Hepatocyte (in vitro differentiated cells): ENCODE data around the gene NANOGP8.

ENCODE experiments used
- EZH2 ChIP-seq: fragments of 200-600 bp; sonication (generic); IDR thresholded peaks from 2 replicates; pipeline ENCODE4 v1.6.1; 2016; ENCODE audit warnings: antibody characterized with exemption, mild to moderate bottlenecking, borderline replicate concordance
- EZH2phosphoT487 ChIP-seq: fragments of 200-600 bp; sonication (generic); IDR thresholded peaks from one replicate; pipeline ENCODE4 v1.6.1; 2018; ENCODE audit warnings: antibody characterized with exemption, mild to moderate bottlenecking, low read depth, moderate library complexity; ENCODE audit not compliant: unreplicated experiment, severe bottlenecking
- TF ChIP-seq, protein P1 (sequence below): fragments of 200-600 bp; sonication (generic); IDR thresholded peaks from 2 replicates; pipeline ENCODE4 v1.5.1; 2016; ENCODE audit warnings: antibody characterized with exemption, mild to moderate bottlenecking; ENCODE audit not compliant: poor library complexity

- TF ChIP-seq, protein P1, sequence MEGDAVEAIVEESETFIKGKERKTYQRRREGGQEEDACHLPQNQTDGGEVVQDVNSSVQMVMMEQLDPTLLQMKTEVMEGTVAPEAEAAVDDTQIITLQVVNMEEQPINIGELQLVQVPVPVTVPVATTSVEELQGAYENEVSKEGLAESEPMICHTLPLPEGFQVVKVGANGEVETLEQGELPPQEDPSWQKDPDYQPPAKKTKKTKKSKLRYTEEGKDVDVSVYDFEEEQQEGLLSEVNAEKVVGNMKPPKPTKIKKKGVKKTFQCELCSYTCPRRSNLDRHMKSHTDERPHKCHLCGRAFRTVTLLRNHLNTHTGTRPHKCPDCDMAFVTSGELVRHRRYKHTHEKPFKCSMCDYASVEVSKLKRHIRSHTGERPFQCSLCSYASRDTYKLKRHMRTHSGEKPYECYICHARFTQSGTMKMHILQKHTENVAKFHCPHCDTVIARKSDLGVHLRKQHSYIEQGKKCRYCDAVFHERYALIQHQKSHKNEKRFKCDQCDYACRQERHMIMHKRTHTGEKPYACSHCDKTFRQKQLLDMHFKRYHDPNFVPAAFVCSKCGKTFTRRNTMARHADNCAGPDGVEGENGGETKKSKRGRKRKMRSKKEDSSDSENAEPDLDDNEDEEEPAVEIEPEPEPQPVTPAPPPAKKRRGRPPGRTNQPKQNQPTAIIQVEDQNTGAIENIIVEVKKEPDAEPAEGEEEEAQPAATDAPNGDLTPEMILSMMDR = no peak
- TF ChIP-seq EZH2 (no peak), EZH2phosphoT487 (no peak)
Measured at GRCh38 chr15:35062738-35063099, 22.4 kb downstream of the NANOGP8 start.
